HT1080 (cell line): ENCODE data around the gene RAB35. TPM values are rescaled to one million over a fixed set of nuclear protein-coding genes. Genes with fewer than 3 reads are reported as not detected.
"Not testable (repeated sequence)": the region's sequence is repeated elsewhere in the genome, so short reads cannot be mapped to it uniquely, and the experiment has no call there.

Experiments used
- DNase-seq: peaks from one replicate; pipeline ENCODE4 v3.0.0-alpha.2; 2015; ENCODE audit warnings: low read depth
- small RNA-seq: library from RNA; depleted of rRNA; stranded (forward); fragments of <200 nt; gene quantifications from one replicate; pipeline ENCODE3, GENCODE V24; 2014
- total RNA-seq: library from RNA; depleted of rRNA; stranded (reverse); fragments of >200 nt; shearing (Covaris generic); gene quantifications from 2 replicates; pipeline ENCODE4 v1.2.3, GENCODE V29; 2014; rRNA removed

Gene RAB35
- total RNA-seq, 1 experiment from 2014 or later, result 79.2 TPM

- no peak for DNase-seq
Measured at GRCh38 chr12:120062976-120063579, 53.5 kb downstream of the RAB35 start.

GRCh38 chr12:120061575-120062214 is 54.9 kb downstream of the RAB35 start:
- DNase-seq, result no peak

GRCh38 chr12:120060717-120061116 is 55.8 kb downstream of the RAB35 start:
- DNase-seq, result no peak

- DNase-seq, result no peak
Measured at GRCh38 chr12:120060196-120060595, 56.4 kb downstream of the RAB35 start.

GRCh38 chr12:120056739-120057138 is 59.8 kb downstream of the RAB35 start:
- DNase-seq, result no peak

GRCh38 chr12:120055231-120056000 is 61.1 kb downstream of the RAB35 start:
- DNase-seq, result no peak

GRCh38 chr12:120054293-120054692 is 62.3 kb downstream of the RAB35 start:
- no peak for DNase-seq

- DNase-seq, result no peak
Measured at GRCh38 chr12:120051535-120051934, 65.0 kb downstream of the RAB35 start.

GRCh38 chr12:120049426-120049825 is 67.1 kb downstream of the RAB35 start:
- no peak for DNase-seq

- no peak for DNase-seq
Measured at GRCh38 chr12:120048263-120048662, 68.3 kb downstream of the RAB35 start.

- no peak for DNase-seq
Measured at GRCh38 chr12:120047072-120047471, 69.5 kb downstream of the RAB35 start.

- not testable (repeated sequence) for DNase-seq
Measured at GRCh38 chr12:120045367-120045766, 71.2 kb downstream of the RAB35 start.

Small RNA genes within 50 kb of the gene (small RNA-seq; reads per million reads assigned to genes)
- gene AC004812.1 (not detected), gene MIR4498 (not detected)

Other genes starting within 250 kb of the RAB35 start
- 25.4 and 29.9 TPM in 2 replicates for gene CIT, start 239.4 kb downstream of the RAB35 start, total RNA-seq
- not detected in 2 replicates for gene BICDL1, start 127.5 kb downstream of the RAB35 start, total RNA-seq
- 107 and 112 TPM in 2 replicates for gene GCN1, start 78.0 kb upstream of the RAB35 start, total RNA-seq
- 4,836 and 5,375 TPM in 2 replicates for gene RPLP0, start 84.4 kb upstream of the RAB35 start, total RNA-seq
- gene PXN, start 149.0 kb upstream of the RAB35 start, total RNA-seq, result 162 and 238 TPM in 2 replicates
- gene RNU4-2, start 175.2 kb upstream of the RAB35 start, total RNA-seq, result not detected in 2 replicates
- gene RNU4-1, start 176.5 kb upstream of the RAB35 start, total RNA-seq, result not detected in 2 replicates
- gene SIRT4, start 185.6 kb upstream of the RAB35 start, total RNA-seq, result 0.40 and 1.6 TPM in 2 replicates
- gene PLA2G1B, start 211.0 kb upstream of the RAB35 start, total RNA-seq, result not detected in 2 replicates